NCI-H2196 treated with DMSO at 0.1 percent for 48 hours (cell line): ENCODE data around the gene SDC4.
A peak's percentile ranks its signal among the peaks of the same experiment; 100 is the strongest.
"Not testable (repeated sequence)": the region's sequence is repeated elsewhere in the genome, so short reads cannot be mapped to it uniquely, and the experiment has no call there.

Source experiments
- DNase-seq: peaks from one replicate; lab custom pipeline; 2025; ENCODE audit not compliant: unreplicated experiment; lab: John Stamatoyannopoulos, UW

The SDC4 gene

DNA sequence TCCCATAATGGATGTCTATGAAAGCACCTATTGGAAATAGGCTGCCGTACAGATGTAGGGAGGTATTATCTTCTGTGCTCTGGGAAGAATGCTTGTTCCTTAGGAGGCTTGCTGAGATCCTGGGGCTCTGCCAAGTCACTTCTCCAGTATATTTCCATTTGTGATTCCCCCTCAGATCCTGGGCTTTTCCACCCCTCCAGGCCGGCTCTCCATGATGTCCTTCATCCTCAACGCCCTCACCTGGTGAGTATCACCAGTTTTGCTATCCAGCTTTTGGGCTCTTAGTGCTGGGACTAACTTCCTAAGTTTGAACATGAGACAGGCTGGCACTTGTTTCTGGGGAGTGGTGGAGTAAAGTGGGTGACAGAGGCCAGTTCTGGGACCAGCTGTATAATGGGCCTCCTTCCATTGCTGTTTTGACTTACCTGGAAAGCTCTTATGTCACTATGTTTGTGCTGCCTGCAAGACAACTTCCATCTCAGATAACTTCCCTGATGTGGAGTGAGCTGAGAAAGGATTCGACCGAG, 17.3 kb upstream of the SDC4 start:
- DNase-seq = no peak

- no peak for DNase-seq
These were observed 15.6 kb upstream of the SDC4 start for GRCh38 chr20:45363611-45364492.

GRCh38 chr20:45362804-45363610, 14.8 kb upstream of the SDC4 start, which contains the start of gene SYS1:
Gene SYS1, plus strand, starts transcription at chr20:45363156. Its CDS starts 376 bp downstream, at chr20:45363532.
- DNase-seq = peak; percentile 96

DNA sequence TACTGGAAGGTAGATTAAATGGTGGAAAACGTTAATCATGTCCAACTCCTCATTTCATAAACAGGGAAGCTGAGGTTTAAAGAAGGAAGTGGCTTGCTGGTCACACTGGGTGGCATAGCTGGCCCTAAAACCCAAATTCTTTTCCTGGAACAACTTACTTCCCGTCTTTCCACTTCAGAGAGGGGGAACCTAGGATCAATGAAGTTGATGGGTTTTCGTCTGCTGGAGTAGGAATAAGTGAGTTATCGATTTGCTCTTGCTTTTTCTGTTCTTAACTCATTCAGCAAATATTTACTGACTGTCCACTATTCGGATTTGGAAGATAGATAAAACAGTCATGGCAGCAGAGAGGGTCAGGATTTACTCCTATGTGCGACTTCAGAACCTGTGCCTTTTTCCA, 13.6 kb upstream of the SDC4 start:
- no peak for DNase-seq

- DNase-seq = no peak
These were observed 11.4 kb upstream of the SDC4 start for GRCh38 chr20:45359406-45360148.

DNA sequence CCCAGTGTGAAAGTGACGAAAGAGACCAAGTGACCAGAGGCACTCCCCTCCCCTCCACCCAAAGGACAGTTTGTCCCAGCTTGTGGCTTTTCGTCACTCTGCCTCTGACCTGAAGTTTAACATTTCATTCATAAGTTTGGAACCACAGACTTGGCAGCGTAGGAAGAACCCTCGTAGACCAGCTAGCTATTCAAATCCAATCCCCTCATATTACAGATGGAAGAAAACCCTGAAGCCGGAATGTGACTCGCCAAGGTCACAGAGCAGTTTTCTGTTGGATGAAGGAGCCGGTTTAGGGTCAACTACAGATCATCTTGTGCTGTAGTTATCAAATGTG, 10.8 kb upstream of the SDC4 start:
- no peak for DNase-seq

- no peak for DNase-seq
These were observed 10.3 kb upstream of the SDC4 start for GRCh38 chr20:45358282-45359068.

DNA sequence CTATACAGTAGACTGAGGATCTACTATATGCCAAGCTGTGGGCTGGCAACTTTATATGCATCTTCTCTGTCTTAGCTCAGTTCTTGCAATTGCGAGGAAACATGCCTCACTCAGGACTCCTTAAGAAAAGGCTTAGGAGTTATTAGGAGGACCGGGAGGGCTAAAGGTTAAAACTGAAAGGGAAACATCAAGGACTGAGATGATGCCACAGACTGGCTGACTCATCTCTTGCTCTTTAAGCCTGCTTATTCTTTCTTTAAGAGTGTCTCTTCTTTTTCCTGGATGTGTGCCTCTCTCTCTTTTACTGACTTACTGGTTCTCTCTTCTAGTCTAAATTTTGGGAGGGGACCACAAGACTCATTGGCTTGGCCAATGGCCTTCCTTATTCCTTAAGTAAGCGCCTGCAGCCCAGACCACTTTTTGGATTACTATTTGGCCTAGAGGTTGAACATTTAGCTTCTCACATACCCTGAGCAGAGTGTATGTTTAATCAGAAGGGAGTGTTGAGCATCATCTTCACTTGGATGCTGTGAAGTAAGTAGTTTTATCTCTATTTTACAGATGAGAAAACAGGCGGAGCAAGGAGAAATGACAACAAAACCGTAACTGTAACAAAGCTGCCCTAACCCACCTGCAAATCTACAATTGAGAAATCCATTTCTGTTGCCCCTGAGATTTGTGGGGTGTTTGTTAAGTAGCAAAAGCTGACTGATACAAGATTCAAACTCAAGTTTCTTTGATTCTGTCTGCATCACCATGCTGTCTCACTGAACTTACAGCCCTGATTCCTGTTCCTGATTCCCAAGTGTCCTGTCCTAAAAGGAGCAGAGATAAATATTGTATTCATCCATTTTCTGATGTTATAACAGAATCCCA, 7.2 kb upstream of the SDC4 start:
- no peak for DNase-seq

- no peak for DNase-seq
These were observed 6.4 kb upstream of the SDC4 start for GRCh38 chr20:45354423-45355208.

- DNase-seq = no peak
These were observed 5.5 kb upstream of the SDC4 start for GRCh38 chr20:45353746-45354145.

- no peak for DNase-seq
These were observed 4.5 kb upstream of the SDC4 start for GRCh38 chr20:45352729-45353128.

DNA sequence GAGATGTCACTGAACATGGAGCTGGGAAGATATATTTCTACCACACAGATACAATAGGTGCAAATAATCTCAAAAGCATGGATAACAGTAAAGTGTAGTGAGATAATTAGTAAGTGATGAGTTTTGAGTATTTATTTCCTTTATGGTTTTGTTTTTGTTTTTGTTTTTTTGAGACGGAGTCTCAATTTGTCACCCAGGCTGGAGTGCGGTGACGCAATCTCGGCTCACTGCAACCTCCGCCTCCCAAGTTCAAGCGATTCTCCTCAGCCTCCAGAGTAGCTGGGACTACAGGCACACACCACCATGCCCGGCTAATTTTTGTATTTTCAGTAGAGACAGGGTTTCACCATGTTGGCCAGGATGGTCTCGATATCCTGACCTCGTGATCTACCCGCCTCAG, 2.6 kb upstream of the SDC4 start:
- DNase-seq = not testable (repeated sequence)

DNA sequence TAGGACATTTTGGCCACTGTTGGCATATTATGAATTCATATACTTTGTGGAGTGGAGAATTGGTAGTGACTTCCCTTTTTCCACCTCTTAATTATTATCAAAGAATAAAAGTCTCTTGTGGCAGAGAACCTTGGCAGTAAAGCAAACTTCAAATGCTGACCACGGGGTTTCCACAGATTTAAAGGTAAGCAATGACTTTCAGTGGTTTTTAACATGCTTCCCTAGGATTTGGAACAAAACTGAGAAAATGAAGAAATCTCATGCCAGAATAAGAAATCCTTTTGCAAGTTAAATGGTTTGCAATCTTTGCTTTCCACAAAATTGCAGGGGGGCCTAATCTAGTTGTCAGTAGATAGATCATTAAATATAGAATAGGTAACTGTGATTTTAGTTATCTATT, 2.0 kb upstream of the SDC4 start:
- DNase-seq = no peak

- no peak for DNase-seq
These were observed 808 bp downstream of the SDC4 start for GRCh38 chr20:45347297-45347935.

- DNase-seq = no peak
These were observed 1.4 kb downstream of the SDC4 start for GRCh38 chr20:45346851-45347250.

- DNase-seq = no peak
These were observed 1.9 kb downstream of the SDC4 start for GRCh38 chr20:45346291-45346718.

GRCh38 chr20:45345104-45345936, 2.9 kb downstream of the SDC4 start:
- DNase-seq = peak; percentile 31
